GM23338 (cell line): ENCODE results near the gene CRBN.

Experiments
- CREB1 ChIP-seq: fragments of 250-450 bp; sonication (Bioruptor Pico); IDR thresholded peaks from 2 replicates; pipeline ENCODE4 v1.5.0; 2020; ENCODE audit warnings: low read depth, mild to moderate bottlenecking, moderate library complexity
- CTCF ChIP-seq, 2 experiments: fragments of 200-600 bp in 1 of 2; sonication (generic) in 1 of 2; conservative IDR thresholded peaks; 2 replicates each; pipeline versions ENCODE4 v1.5.1 to v1.6.1; 2016 to 2017; ENCODE audit warnings: antibody characterized with exemption in 2 of 2, low read depth in 2 of 2, mild to moderate bottlenecking in 2 of 2, moderate library complexity in 1 of 2
- ETS1 ChIP-seq: IDR thresholded peaks from 2 replicates; pipeline ENCODE4 v1.6.1; 2016; ENCODE audit warnings: antibody characterized with exemption
- EZH2 ChIP-seq: fragments of 200-600 bp; sonication (generic); IDR thresholded peaks from one replicate; pipeline ENCODE4 v1.8.0; 2017; ENCODE audit warnings: antibody characterized with exemption, mild to moderate bottlenecking, low read depth; ENCODE audit not compliant: unreplicated experiment
- EZH2phosphoT487 ChIP-seq: fragments of 200-600 bp; sonication (generic); IDR thresholded peaks from one replicate; pipeline ENCODE4 v1.8.1; 2018; ENCODE audit warnings: antibody characterized with exemption; ENCODE audit not compliant: unreplicated experiment
- NANOG ChIP-seq: IDR thresholded peaks from 2 replicates; pipeline ENCODE4 v1.6.1; 2016; ENCODE audit warnings: antibody characterized with exemption, borderline replicate concordance
- POLR2AphosphoS5 ChIP-seq: IDR thresholded peaks from 2 replicates; pipeline ENCODE4 v1.6.1; 2016; ENCODE audit warnings: antibody characterized with exemption, low read depth
- REST ChIP-seq: IDR thresholded peaks from one replicate; pipeline ENCODE4 v1.6.1; 2018; ENCODE audit warnings: antibody characterized with exemption; ENCODE audit not compliant: unreplicated experiment
- STAT1 ChIP-seq: IDR thresholded peaks from one replicate; pipeline ENCODE4 v1.6.1; 2016; ENCODE audit warnings: antibody characterized with exemption; ENCODE audit not compliant: unreplicated experiment
- ZNF462 ChIP-seq: fragments of 250-450 bp; sonication (Bioruptor Pico); IDR thresholded peaks from 2 replicates; pipeline ENCODE4 v1.5.0; 2020; ENCODE audit warnings: mild to moderate bottlenecking, moderate library complexity

GRCh38 chr3:3180456-3180855 is 965 bp upstream of the CRBN start:
- TF ChIP-seq CREB1 (CRISPR knock-in tag) (no peak), POLR2AphosphoS5 (no peak), CTCF (conservative IDR thresholded peaks at IDR 0.05; ENCODE audit: low read depth in 2 of 2) (no peak), STAT1 (no peak), EZH2 (no peak), REST (no peak), EZH2phosphoT487 (no peak), NANOG (no peak), ETS1 (no peak), ZNF462 (no peak)
